GM10847 (cell line): ENCODE results near the gene KLK15.

ENCODE experiments used
- POLR2A ChIP-seq: IDR thresholded peaks from 2 replicates; pipeline ENCODE4 v1.6.1; 2011; ENCODE audit not compliant: insufficient read length; ENCODE audit errors: extremely low read depth

KLK15 gene

DNA sequence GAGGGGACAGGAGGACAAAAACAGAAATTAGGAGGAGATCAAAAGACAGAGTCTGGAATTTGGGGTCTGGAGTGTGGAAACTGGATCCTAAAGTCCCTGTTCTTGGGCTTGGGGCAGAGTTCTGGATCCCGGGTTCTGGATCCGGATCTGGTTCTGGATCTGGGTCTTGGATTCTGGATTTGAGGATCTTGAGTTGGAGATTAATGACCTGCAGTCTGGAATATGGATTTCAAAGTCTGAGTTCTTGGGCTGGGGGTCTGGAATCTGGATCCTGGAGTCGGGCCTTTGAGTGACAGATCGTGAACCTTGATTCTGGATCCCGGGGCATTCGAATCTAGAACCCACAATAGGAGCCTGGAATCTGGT is 411 bp upstream of the KLK15 start:
- TF ChIP-seq POLR2A: no peak

DNA sequence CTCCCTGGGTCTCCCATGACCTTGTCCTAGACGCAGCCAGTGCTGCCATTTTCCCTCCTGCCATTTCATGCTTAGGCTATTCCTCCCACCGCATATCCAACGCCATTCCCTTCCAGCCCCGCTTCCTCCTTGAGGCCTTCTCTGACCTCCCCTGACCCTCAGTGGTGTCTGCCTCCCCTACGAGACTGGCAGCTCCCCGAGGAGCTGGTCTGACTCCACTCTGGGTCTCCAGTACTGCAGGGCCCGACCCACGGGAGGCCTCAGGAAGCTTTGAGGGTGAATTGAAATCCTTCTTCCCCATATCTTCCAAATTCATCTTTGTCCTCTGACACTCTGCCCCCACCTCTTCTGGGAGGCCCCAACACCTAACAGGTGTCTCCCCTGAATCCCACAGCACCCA is 708 bp downstream of the KLK15 start:
- TF ChIP-seq POLR2A: no peak

DNA sequence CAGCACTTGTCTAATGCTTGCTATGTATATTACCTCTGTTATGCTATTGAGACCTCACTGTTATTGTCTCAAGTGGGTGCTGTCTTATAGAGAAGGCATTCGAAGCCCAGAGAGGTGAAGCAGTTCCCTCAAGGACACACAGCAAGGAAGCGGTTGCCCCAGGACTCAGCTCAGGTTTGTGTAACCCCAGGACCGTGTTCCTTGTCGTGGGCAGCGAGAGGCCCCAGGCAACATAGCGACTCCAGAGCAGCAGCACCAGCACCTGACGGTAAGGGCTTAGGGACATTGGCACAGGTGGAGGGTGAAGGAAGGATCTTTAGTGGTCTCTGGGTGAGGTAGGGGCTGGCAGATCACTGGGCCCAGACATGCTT is 2.4 kb downstream of the KLK15 start:
- TF ChIP-seq POLR2A: no peak

DNA sequence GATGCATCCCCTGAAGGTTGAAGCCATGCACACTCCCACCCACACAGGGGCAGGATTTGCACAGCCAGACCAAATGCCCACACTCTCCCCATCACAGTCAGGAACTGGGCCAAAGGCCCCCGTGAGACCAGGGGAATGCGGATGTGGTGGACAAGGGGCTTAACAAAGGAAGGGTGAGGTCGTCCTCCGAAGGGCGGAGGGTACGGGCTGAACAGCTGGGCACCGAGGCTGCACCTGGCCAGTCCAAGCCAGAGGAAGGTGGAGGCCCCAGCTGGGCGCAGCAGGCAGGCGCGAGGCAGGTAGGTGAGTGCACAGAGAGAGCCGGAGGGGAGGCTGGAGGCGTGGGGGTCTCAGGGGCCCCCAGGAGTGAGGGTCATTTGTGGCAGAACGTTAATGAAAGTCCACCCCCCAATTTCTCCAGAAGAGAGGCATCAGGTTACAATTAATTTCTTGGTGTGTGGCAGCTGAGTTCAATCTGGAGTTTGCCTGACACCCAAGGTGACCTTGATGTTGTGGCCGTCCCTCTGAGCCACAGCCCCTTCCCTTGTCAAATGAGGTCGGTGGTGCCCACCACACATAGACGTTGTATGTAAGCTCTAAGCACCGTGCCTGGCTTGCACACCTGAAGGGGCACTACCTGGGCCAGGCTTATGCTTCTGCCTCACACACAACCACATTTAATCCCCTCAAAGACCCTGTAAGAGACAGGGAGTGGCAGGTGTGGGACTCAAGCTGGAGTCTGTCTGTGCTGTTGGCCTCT is 2.9 kb downstream of the KLK15 start:
- no peak for TF ChIP-seq POLR2A

DNA sequence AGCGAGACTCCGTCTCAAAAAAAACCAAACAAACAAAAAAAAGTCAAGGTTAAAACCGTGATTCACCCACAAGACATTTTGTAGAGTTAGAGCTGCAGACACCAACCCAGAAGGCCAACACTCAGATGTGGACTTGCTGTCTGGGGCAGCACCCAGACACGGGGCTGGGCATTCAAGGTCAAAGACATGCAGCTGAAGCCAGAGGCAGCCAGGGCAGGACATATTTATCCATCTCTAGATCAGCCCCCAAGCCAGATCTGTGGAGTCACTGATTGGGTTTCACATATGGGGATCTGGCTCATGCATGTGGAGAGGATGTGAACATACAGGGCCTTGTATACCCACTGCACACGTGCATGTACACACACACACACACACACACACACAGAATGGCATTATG is 3.6 kb downstream of the KLK15 start:
- TF ChIP-seq POLR2A: no peak

DNA sequence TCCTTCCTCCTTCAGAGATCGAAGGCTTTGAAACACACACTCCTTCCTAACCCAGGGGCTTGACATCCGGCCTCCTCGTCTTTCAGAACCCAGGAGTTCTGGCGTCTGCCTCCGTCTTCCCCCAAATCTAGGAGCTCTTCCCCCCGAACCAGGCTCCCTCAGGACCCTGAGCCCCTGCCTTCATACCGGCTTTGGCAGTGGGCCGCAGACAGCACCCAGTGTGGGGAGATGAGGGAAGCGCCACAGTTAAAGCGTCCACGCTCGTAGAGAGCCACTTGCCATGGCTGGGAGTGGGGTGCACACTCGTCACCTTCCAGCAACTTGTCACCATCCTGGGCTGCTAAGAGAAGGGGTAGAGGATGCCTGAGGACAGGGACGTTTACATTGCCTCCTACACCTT is 5.9 kb downstream of the KLK15 start:
- no peak for TF ChIP-seq POLR2A

DNA sequence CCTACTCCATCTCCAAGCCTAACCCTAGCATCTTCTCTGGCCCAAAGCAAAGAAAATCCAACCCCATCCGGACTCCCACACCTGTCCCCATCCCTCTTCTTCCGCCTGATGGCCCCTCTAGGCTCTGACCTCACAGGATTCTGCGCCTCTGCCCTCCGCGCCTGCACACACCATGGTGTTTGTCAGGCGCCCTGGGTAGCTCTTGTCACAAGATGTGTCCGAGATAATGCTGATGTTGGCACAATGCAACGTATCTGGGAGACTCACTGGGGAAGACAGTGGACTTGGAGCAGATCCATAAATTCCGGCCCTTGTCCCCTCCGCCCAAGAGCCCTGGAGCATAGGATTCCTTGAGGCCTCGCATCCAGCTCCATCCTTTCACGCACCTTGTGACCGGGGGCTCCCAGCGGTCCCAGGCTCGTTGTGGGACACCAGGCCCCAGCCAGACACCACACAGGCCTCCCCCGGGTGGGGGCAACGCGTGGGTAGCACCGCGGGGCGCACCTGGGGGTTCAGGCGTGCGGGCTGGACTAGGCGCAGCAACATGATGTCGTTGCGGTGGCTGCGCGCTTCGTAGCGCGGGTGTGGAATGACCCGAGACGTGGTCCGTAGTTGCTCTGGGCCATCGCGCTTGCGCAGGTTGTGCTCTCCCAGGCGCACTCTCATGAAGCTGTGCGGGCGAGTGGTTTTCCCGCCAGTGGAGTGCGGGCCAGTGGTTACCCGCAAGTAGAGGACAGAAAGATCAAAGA is 6.7 kb downstream of the KLK15 start:
- no peak for TF ChIP-seq POLR2A

DNA sequence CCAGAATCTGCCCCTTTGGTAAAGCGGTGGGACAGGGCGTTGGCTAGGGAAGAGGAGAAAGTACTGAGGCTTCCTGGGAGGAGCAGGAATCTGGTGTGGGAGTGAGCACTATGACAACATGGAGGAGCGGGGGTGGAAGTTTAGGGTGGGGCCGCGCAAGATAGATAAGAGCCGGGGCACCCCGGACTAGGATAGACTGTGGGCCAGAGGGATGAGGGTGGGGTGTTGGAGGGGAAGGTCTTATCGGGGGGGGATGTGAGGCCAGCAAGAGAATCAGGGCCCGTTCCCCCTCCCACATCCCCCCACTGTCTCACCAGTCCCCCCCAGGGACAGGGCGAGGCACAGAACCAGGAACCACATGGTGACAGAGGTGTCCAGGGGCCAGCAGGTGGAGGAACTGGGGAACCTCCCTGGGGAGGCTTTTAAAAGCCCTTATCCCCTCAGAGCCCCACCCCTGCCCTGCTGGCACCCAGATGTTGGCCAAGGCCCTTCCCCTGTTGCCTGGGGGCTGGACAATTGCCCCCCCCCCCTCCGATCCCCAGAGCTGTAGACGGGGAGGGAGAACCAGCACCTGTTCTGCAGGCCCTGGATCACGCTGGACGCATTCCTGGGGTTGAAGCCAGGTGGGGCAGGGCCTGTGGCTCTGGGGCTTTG is 9.9 kb downstream of the KLK15 start, which contains the start of gene KLK1:
Gene KLK1, minus strand, starts transcription at position 399 of the 654 bp plus-strand sequence. Its CDS starts 39 bp downstream, at position 360.
- TF ChIP-seq POLR2A: no peak

DNA sequence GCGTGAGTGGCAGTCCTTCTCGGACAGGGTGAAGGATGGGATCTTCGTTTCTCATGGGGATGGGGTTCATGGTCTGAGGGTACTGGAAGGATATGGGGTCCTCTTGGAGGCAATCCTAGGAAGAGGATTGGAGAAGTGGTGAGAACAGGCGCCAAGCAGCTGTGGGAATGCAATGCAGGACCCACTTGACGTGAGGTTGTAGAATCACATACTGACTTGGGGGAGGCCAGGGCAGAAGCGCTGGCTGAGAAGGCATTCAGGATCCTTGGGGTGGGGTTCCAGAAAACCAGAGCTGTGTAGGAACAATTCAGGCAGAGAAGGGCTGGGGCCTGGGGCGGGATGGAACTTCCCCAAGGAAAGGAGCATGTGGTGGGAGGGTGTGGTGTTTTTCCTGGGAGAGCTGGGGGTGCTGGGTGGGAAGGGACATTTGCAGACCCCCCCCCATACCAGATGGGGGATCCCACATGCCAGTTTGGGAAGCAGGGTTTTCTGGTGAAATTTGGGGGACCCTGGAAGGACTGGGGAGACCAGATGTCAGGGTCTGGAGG is 10.6 kb downstream of the KLK15 start:
- no peak for TF ChIP-seq POLR2A

DNA sequence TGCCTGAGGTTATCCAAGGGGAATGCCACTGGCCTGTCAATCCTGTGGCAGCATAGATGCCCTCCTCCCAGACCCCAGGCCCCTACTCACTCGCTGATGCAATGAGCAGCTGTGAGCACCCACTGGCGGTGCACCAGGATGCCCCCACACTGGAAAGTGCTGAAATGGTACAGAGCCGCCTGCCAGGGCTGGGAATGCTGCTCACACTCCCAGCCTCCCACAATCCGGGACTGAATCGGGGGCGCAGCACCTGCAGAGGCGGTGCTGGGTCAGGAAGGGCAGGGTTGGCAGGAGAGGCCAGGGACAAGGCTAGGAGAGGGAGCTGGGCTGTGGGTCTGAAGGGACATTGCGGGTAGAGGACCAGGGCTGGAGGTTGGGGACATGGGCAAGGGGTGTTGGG is 11.8 kb downstream of the KLK15 start:
- no peak for TF ChIP-seq POLR2A

DNA sequence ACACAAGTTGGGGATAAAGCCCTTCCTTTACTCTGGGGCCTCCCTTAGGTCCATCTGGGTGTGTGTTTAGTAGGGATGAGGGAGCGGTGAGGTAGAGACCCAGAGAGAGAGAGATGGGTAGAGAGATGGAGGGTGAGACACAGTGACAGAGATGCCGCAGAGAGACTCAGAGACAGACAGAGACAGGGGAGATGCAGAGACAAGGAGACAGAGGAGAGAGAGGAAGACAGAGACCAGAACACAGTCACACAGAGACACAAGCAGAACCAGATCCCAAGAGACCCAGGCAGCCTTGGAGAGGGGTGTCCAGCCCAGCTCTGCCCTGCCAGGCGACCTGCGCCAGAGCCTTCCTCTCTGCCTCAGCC is 12.1 kb downstream of the KLK15 start:
- TF ChIP-seq POLR2A: no peak

DNA sequence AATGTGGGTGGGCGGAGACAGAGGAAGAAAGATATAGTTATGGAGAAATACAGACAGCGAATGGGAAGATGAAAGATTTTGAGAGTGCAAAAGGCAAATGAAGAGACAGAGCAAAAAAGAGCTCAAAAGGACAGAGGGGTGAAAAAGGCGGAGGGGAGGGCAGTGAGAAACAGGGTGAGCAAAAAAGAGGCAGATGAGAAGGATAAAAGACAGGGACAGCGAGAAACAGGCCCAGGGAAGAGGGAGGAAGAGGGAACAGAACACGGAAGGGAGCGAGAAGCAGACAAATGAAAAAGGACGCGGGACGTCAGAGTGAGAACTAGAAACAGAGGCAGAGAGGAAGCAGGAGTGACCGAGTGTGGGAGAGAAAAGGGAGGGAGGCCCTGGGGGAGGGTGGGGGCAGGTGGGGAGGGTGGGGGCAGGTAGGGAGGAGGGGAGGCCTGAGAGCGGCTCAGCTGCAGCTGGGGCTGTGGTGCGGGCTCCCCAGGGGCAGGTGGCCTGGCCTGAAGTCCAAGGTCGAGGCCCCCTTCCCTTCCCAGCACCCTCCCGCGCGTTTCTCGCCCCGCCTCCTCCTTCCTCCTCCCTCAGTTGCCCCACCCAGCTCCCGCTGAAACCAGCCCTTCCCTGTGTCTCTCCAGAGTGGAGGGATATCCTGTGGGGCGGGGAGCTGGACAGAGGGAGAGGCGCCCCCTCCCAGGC is 12.7 kb downstream of the KLK15 start:
- no peak for TF ChIP-seq POLR2A

DNA sequence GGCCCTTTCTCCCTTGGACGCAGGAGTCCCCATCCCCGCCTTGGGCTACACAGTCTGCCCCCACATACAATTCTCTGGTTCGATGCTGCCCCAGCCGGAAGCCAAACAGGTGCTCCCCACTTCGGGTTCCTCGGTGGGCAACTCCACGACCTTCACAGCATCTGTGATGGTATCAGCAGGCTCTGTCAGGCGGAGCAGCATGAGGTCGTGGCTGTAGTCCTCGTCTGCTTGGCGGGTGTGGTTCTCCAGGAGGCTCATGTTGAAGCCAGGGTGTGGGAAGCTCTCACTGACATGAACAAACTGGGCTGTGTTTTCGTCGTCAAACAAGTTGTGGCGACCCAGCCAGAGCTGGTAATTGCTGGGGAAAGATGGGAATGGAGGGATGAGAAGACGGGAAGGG is 13.3 kb downstream of the KLK15 start:
- TF ChIP-seq POLR2A: no peak

DNA sequence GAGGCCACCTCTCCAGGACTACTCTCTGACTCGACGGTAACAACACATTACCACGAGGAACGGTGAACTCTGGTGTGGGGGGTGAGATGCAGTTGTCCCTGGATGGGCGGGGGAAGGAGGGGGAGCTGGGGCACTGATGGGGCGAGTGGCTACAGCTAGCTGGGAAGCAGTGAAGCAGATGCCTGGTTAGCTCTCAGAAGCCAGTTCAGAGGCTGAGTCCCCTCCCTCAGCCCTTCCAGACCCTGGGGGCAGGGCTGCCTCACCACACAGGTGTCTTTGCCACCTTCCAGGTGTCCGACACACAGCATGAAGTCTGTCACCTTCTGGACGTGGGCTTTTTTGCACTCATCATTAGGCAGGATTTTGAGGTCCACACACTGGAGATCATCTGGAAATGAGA is 13.7 kb downstream of the KLK15 start:
- no peak for TF ChIP-seq POLR2A

DNA sequence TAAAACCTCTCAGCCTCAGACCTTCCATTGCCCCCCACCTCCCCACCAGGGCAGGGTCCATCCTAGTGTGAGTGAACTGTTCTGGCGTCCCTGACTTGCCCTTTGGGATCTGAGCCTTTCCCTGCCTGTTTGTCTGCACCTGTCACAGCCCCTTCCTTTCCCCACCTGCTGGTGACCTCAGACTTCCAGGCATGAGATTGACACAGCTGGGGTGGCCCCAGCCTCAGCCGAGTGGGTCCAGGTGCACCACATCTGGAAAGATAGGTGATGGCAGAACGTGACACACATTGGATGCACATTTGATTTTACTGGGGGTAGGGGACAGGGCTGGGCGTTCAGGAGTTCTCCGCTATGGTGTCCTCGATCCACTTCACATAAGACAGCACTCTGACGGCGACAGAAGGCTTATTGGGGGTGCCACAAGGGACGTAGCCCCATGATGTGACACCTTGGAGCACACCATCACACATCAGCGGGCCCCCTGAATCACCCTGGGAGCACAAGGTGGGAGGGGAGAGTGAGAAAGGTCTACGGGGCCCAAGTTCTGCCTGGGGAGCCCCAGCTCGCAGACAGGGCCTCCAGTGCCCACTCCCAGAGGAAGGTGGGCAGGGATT is 14.4 kb downstream of the KLK15 start:
- TF ChIP-seq POLR2A: no peak
